GM12891 (cell line): ENCODE measurements around the gene RALGDS.

Experiments
- POLR2A ChIP-seq: IDR thresholded peaks from 2 replicates; pipeline ENCODE4 v1.6.1; 2011; ENCODE audit warnings: low read depth, low read length, control low read depth
- POLR2AphosphoS5 ChIP-seq: IDR thresholded peaks from 2 replicates; pipeline ENCODE4 v1.6.1; 2011; ENCODE audit warnings: low read depth, low read length, control low read depth

- no peak for TF ChIP-seq POLR2AphosphoS5
- TF ChIP-seq POLR2A: no peak
Observed at GRCh38 chr9:133055788-133056420, 65.1 kb downstream of the RALGDS start.
